Muscle of arm (tissue), 14 donors: ENCODE measurements around the gene OR51E1. TPM values are rescaled to one million over a fixed set of nuclear protein-coding genes. Genes with fewer than 3 reads are reported as not detected.

Experiments
- DNase-seq: peaks from one replicate; pipeline ENCODE4 v3.0.0-alpha.2; 2013
- long read RNA-seq, 11 donors: transcript quantifications; one replicate each; lab custom pipeline, GENCODE V29; 2026
- polyA plus RNA-seq, 12 donors: library from polyadenylated mRNA; unstranded; fragments of 120-200 nt; gene quantifications; one replicate each; pipeline ENCODE4 v1.2.1, GENCODE V29; 2013; ENCODE audit not compliant: insufficient read length in 12 of 12

OR51E1 gene
- polyA plus RNA-seq = 1 to 10 TPM in 10 of 12 donors, not detected in 2; 1.5 to 3.3 (median 2.3) TPM
- long read RNA-seq, donor 1 = 0 reads
- long read RNA-seq, donor 2, partial matches to known transcripts = 0 of 2 reads
- long read RNA-seq, donor 2, other reads (novel, unspliced or antisense) = 0 of 2 reads
- long read RNA-seq, donor 3 = 0 reads
- long read RNA-seq, donor 4 = 0 reads
- long read RNA-seq, donor 5 = 0 reads
- long read RNA-seq, donor 6 = 0 reads
- long read RNA-seq, donor 7, partial matches to known transcripts = 0 of 1 reads
- long read RNA-seq, donor 7, other reads (novel, unspliced or antisense) = 0 of 1 reads
- long read RNA-seq, donor 8, partial matches to known transcripts = 0 of 2 reads
- long read RNA-seq, donor 8, other reads (novel, unspliced or antisense) = 0 of 2 reads
- long read RNA-seq, donor 9, partial matches to known transcripts = 0 of 1 reads
- long read RNA-seq, donor 9, other reads (novel, unspliced or antisense) = 0 of 1 reads
- long read RNA-seq, donor 10 = 0 reads
- long read RNA-seq, donor 11, partial matches to known transcripts = 0 of 1 reads
- long read RNA-seq, donor 11, other reads (novel, unspliced or antisense) = 0 of 1 reads

- DNase-seq = no peak
These were observed at the start of gene OR51E1 for GRCh38 chr11:4643682-4644081. Gene OR51E1 (plus strand): TSS chr11:4643982. CDS start chr11:4652527, 8,545 bp downstream.

- DNase-seq = no peak
These were observed 38.7 kb upstream of the OR51E1 start for GRCh38 chr11:4605057-4605456.

GRCh38 chr11:4606231-4607015 is 37.4 kb upstream of the OR51E1 start:
- no peak for DNase-seq

GRCh38 chr11:4607096-4607495 is 36.7 kb upstream of the OR51E1 start:
- peak; percentile 4 for DNase-seq

- DNase-seq = peak; percentile 93
These were observed 35.8 kb upstream of the OR51E1 start, which contains the start of gene TRIM68 for GRCh38 chr11:4607781-4608666. Gene TRIM68 (minus strand): TSS chr11:4608231. CDS start chr11:4605504, 2,727 bp downstream.

GRCh38 chr11:4610258-4610935 is 33.4 kb upstream of the OR51E1 start:
- no peak for DNase-seq

- DNase-seq = no peak
These were observed 31.8 kb upstream of the OR51E1 start for GRCh38 chr11:4611986-4612385.

GRCh38 chr11:4615856-4616444 is 27.8 kb upstream of the OR51E1 start:
- DNase-seq = no peak

- DNase-seq = no peak
These were observed 24.3 kb upstream of the OR51E1 start for GRCh38 chr11:4619514-4619913.

- DNase-seq = no peak
These were observed 17.3 kb upstream of the OR51E1 start for GRCh38 chr11:4626207-4627099.

GRCh38 chr11:4636136-4636535 is 7.6 kb upstream of the OR51E1 start:
- no peak for DNase-seq

- DNase-seq = peak; percentile 60
These were observed 6.7 kb upstream of the OR51E1 start, which contains the start of gene OR51D1 for GRCh38 chr11:4636962-4637661. Gene OR51D1 (plus strand): TSS chr11:4637477. CDS start chr11:4639791, 2,314 bp downstream.

- DNase-seq = no peak
These were observed 6.1 kb upstream of the OR51E1 start for GRCh38 chr11:4637662-4638047.

- no peak for DNase-seq
These were observed 3.9 kb upstream of the OR51E1 start for GRCh38 chr11:4639931-4640330.

GRCh38 chr11:4641501-4641900 is 2.3 kb upstream of the OR51E1 start:
- DNase-seq = no peak

- DNase-seq = no peak
These were observed 1.7 kb upstream of the OR51E1 start for GRCh38 chr11:4642043-4642442.

GRCh38 chr11:4643076-4643475 is 706 bp upstream of the OR51E1 start:
- no peak for DNase-seq

- no peak for DNase-seq
These were observed 451 bp downstream of the OR51E1 start for GRCh38 chr11:4644233-4644632.

- DNase-seq = no peak
These were observed 2.2 kb downstream of the OR51E1 start for GRCh38 chr11:4645974-4646373.
